Testis (tissue), 3 donors: ENCODE data around the gene MLKL. TPM values are rescaled to one million over a fixed set of nuclear protein-coding genes. Genes with fewer than 3 reads are reported as not detected.

ENCODE experiments used
- DNase-seq: peaks from one replicate; pipeline ENCODE4 v3.0.0-alpha.2; 2019
- H3K27ac ChIP-seq, 2 donors: fragments of 200-600 bp; sonication (generic); one replicate each; pipeline ENCODE4 v1.5.1; 2019
- H3K27me3 ChIP-seq: fragments of 200-600 bp; sonication (generic); one replicate; pipeline ENCODE4 v1.5.1; 2019
- H3K36me3 ChIP-seq: fragments of 200-600 bp; sonication (generic); one replicate; pipeline ENCODE4 v1.5.1; 2017; ENCODE audit warnings: low read depth; ENCODE audit errors: missing control alignments
- H3K4me1 ChIP-seq: fragments of 200-600 bp; sonication (generic); one replicate; pipeline ENCODE4 v1.5.1; 2019
- H3K4me3 ChIP-seq, 2 donors: fragments of 200-600 bp; sonication (generic); one replicate each; pipeline ENCODE4 v1.5.1; 2017 to 2019
- H3K9me3 ChIP-seq: fragments of 200-600 bp; sonication (generic); one replicate; pipeline ENCODE4 v1.5.1; 2017
- POLR2A ChIP-seq: fragments of 450-650 bp; IDR thresholded peaks from one replicate; pipeline ENCODE4 v1.6.1; 2017; ENCODE audit warnings: antibody characterized with exemption, mild to moderate bottlenecking, moderate library complexity
- WGBS, 2 donors: methylation state at CpG; one replicate each; pipeline ENCODE4 v1.1.5; 2018; 5-methylcytosine and 5-hydroxymethylcytosine counted together
- intact Hi-C: fragments of 100-400 bp; cut with DNase I; formaldehyde crosslinking; loops from one replicate; pipeline ENCODE4 v1.15.1; 2023; ENCODE audit warnings: low total_unique reads
- polyA plus RNA-seq: library from polyadenylated mRNA; stranded (reverse); fragments of 350-450 nt; fragmentation: Illumina TruSeq; extraction: RNeasy Lipid Tissue Mini Kit (QIAGEN cat#74804); gene quantifications from one replicate; pipeline ENCODE4 v1.2.3, GENCODE V29; 2014; ENCODE audit warnings: low read depth, low replicate concordance; ENCODE audit not compliant: insufficient read depth
- total RNA-seq, 2 donors: library from RNA; depleted of rRNA; stranded (reverse); fragments of >200 nt; gene quantifications; one replicate each; pipeline ENCODE4 v1.2.3, GENCODE V29; 2016
- TF ChIP-seq, protein P1 (sequence below), 3 experiments: fragments of 450-650 bp in 2 of 3; fragments of 200-600 bp in 1 of 3; sonication (generic) in 1 of 3; IDR thresholded peaks; one replicate each; pipeline ENCODE4 v1.5.1; 2016 to 2019; ENCODE audit warnings: antibody characterized with exemption in 3 of 3, mild to moderate bottlenecking in 2 of 3, moderate library complexity in 1 of 3

MLKL gene
- total and polyA plus RNA-seq, 3 donors from 2014 or later: 3.5 to 4.8 (median 4.5) TPM

DNA sequence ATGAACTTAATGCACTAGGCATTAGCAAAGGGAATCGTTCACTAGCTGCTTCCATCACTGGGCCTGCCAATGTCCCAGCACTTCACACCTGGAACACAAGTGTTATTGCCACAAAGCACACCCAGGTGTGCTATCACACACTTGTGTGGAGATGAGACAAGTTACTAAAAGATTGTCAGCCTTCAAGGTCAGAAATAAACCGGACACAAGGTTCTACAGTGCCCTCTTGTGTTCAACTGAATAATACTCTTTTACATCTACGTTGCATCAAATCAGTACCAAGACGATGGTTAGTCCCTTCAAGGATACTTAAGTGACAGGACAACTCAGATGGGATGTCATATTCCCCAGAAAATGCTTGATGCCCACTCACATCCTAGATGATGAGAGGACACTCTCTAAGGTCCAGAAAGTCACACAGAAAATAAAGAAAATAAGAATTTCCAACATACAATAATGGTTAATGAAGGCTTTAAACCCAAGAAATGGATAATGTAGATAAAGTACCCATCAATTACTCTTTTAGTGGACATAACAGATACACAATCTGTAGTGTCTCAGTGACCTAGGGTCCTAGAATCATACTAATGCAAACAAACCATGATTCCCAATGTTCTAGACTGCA lies 77.3 kb downstream of the MLKL start:
- Histone ChIP-seq H3K9me3 (no peaks in the 10 kb centered on the region), H3K27ac (no peak overlapping the region), H3K27me3 (no peaks in the 10 kb centered on the region), H3K4me3 (no peak overlapping the region), H3K4me1 (no peaks in the 10 kb centered on the region), H3K36me3 (no peaks in the 10 kb centered on the region)
- DNase-seq: no peak
- TF ChIP-seq, protein P1, sequence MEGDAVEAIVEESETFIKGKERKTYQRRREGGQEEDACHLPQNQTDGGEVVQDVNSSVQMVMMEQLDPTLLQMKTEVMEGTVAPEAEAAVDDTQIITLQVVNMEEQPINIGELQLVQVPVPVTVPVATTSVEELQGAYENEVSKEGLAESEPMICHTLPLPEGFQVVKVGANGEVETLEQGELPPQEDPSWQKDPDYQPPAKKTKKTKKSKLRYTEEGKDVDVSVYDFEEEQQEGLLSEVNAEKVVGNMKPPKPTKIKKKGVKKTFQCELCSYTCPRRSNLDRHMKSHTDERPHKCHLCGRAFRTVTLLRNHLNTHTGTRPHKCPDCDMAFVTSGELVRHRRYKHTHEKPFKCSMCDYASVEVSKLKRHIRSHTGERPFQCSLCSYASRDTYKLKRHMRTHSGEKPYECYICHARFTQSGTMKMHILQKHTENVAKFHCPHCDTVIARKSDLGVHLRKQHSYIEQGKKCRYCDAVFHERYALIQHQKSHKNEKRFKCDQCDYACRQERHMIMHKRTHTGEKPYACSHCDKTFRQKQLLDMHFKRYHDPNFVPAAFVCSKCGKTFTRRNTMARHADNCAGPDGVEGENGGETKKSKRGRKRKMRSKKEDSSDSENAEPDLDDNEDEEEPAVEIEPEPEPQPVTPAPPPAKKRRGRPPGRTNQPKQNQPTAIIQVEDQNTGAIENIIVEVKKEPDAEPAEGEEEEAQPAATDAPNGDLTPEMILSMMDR (IDR thresholded peaks at IDR 0.05): peak; percentile 11 to 51 (median 46)
- no peak for TF ChIP-seq POLR2A
- WGBS, 2 donors: 42 to 47% methylated on average over 4 of the region's 4 CpGs
- intact Hi-C loops: loop anchor here (10.0 kb wide), 1 partner anchor 169 kb away; no protein-coding TSS in a partner anchor

DNA sequence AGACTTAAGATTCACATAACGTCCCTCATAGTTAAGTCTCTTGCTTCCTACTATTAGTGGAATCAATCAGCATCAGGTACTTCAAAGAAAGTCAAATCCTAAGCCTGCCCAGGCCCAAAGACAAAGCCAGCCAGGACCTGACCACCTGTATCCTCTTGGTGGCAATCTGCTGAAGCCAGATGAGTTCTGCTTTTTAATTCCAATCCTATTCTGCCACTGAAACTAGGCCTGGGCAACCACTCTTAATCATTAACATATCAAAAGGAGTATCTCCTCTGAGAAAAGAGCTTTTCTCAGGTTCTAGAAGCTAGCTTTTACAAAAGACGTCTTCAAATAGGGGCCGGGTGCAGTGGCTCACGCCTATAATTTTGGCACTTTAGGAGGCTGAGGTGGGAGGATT lies 78.7 kb downstream of the MLKL start:
- DNase-seq: no peak
- no peaks in the 10 kb centered on the region for H3K36me3 ChIP-seq
- no peaks in the 10 kb centered on the region for H3K9me3 ChIP-seq
- TF ChIP-seq, protein P1 (IDR thresholded peaks at IDR 0.05): no peak
- no peak for TF ChIP-seq POLR2A
- H3K27me3 ChIP-seq: no peaks in the 10 kb centered on the region
- 91 to 93% methylated on average over 4 of the region's 4 CpGs for WGBS, 2 donors
- no peak overlapping the region for H3K27ac ChIP-seq
- no peaks in the 10 kb centered on the region for H3K4me1 ChIP-seq
- no peak overlapping the region for H3K4me3 ChIP-seq
- intact Hi-C loops: loop anchor here (10.0 kb wide), 1 partner anchor 167 kb away; no protein-coding TSS in a partner anchor

Other genes with a start within 250 kb of the MLKL start
- 100 to 1,000 TPM; 206 to 268 TPM for gene GLG1, start 93.7 kb downstream of the MLKL start, total RNA-seq
- 151 TPM for gene GLG1, start 93.7 kb downstream of the MLKL start, polyA plus RNA-seq
- gene RFWD3, start 34.0 kb downstream of the MLKL start, total RNA-seq: 100 to 1,000 TPM in 1 of 2 donors, 10 to 100 TPM in 1; 66.8 to 100 TPM
- 57.2 TPM for gene RFWD3, start 34.0 kb downstream of the MLKL start, polyA plus RNA-seq
- gene FA2H, start 74.0 kb upstream of the MLKL start, total RNA-seq: 1 to 10 TPM; 3.0 to 5.9 TPM
- gene FA2H, start 74.0 kb upstream of the MLKL start, polyA plus RNA-seq: 7.8 TPM